HG02763 (cell line): Measurements from ENCODE around the gene GPC5.
A peak's percentile ranks its signal among the peaks of the same experiment; 100 is the strongest.
"Not testable (repeated sequence)": the region's sequence is repeated elsewhere in the genome, so short reads cannot be mapped to it uniquely, and the experiment has no call there.

Experiments used
- ATAC-seq: cut with Tn5 transposase; IDR thresholded peaks from one replicate; pipeline ENCODE4 v1.9.1; 2021; ENCODE audit warnings: mild to moderate bottlenecking, moderate library complexity; ENCODE audit not compliant: unreplicated experiment

Gene GPC5

DNA sequence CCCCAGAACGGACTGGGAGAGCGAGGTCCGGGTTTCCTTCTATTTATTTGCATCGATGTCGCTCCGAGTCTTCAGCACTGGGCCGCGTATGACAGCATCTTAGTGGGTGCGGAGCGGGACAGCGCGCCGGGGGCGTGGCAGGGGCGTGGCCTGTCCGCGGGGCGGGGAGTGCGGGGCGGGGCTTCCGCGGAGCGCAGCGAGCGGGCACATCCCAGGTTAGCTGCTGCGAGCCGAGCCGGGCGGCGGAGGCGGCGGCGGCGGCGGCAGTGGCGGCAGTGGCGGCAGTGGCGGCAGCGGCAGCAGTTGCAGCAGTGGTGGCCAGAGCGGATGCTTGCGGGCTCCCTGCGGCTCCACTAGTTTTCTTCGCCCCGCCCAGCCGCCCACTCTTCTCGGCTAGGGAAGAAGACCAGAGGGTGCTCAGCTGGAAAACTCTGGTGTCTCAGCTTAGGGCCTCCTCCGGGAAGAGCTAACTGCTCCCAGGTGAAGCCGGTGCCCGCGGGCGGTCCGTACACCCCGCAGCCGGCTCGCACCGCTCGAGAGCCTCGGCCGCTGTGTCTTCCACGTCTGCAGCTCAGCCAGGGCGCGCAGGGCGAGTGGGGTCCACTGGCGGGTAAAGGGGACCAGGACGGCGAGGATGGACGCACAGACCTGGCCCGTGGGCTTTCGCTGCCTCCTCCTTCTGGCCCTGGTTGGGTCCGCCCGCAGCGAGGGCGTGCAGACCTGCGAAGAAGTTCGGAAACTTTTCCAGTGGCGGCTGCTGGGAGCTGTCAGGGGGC, at the start of gene GPC5:
Gene GPC5 (plus strand): TSS at position 209 of the 776 bp plus-strand sequence.
- peak; percentile 95 for ATAC-seq

DNA sequence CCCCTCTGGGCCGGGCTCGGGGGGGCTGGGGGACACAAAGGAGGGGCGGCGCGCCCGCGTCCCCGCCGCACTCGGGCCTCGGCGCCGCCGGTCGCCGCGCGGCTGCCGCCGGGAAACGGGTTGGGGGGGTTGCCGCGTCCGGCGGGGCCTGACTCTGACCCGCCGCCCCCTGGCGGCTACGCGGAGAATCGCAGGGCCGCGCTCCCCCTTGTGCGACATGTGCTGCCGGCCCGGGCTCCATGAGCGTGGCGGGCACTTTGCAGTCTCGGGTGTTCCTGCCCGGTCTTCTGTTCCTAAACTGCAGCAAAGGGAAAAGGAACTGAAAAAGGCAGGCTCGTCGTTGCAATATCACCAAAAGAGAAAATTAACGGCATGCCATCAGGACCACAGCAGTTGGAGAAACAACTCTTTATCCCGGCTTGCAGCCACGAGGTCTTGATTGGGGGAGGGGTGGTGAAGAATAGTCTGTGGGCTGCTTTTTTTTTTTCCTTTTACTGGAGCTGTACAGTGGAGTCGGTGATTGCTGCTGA, 49.5 kb upstream of the GPC5 start:
- ATAC-seq, result peak; percentile 45

DNA sequence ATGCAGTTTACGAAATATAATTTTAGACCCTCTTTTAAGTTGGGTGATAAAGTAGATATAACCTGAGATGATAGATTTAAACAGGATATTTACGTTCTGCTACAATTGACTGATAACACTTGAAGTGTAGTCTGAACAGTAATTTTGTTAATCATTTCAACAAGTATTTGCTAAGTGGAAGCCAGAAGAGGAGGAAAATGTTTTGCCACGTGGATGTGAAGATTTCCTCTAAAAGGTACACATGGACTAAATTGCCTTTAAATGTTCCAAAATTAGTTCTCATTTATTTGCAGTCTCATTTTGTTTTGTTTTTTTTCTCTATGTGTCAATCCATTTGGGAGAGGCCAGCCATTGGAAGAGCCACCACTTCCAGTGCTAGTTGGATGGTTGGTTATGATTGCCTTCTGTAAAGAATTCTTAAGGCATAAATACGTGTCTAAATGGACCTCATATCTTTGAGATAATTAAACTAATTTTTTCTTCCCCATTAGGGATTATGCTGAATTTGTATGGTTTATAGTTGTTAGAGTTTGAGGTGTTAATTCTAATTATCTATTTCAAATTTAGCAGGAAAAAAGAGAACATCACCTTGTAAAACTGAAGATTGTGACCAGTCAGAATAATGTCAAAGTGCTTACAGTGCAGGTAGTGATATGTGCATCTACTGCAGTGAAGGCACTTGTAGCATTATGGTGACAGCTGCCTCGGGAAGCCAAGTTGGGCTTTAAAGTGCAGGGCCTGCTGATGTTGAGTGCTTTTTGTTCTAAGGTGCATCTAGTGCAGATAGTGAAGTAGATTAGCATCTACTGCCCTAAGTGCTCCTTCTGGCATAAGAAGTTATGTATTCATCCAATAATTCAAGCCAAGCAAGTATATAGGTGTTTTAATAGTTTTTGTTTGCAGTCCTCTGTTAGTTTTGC, 48.2 kb upstream of the GPC5 start:
- ATAC-seq, result no peak

DNA sequence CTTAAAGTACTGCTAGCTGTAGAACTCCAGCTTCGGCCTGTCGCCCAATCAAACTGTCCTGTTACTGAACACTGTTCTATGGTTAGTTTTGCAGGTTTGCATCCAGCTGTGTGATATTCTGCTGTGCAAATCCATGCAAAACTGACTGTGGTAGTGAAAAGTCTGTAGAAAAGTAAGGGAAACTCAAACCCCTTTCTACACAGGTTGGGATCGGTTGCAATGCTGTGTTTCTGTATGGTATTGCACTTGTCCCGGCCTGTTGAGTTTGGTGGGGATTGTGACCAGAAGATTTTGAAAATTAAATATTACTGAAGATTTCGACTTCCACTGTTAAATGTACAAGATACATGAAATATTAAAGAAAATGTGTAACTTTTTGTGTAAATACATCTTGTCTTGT, 47.3 kb upstream of the GPC5 start:
- no peak for ATAC-seq

DNA sequence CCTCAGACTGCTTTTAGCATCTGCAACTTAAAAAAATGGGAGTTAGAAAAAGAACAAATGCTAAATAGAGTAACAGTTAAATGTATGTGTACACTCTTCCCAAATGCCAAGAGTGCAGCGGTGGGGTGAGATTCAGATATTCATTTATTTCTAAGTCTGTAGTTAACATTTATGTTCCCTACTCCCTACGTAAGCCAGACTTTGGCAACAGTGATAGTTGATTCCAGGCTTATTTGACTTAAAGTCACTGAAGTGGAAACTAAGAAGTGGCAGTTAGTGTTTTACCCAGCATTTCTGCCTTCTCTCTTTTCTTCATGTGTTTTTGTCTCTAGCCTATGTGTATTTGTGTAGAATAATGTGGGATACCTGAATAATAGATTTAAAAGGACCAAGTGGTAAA, 46.4 kb upstream of the GPC5 start:
- ATAC-seq, result no peak

DNA sequence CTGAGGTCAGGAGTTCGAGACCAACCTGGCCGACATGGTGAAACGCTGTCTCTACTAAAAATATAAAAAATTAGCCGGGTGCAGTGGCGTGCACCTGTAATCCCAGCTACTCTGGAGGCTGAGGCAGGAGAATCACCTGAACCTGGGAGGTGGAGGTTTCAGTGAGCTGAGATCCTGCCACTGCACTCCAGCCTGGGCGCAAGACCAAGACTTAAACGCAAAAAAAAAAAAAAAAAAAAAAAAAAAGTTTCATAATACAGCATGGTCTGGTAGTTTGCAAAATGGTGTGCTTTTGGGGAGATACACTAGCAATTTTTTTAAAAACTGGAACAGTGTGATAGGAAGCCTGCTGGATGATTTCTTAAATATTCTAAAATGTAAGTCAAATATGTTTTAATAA, 45.5 kb upstream of the GPC5 start:
- not testable (repeated sequence) for ATAC-seq

DNA sequence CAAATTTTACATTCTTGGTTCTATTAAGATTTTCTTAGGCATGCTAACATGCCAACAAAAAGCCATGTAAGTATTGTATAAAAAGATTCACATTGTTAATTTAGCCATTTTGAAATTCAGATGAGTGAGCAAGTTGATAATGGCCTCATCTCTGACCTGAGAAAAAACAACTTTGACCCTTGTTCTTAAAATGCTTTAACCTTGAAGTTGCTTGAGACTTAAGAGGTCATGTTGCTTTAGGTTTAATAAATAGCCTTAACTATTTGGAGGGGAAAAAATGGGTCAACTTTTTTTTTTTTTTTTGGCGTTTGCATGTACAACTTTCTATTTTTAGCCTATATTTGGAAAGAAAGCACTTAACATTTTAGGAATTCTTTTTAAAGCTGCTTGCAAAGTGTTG, 44.9 kb upstream of the GPC5 start:
- ATAC-seq, result no peak

DNA sequence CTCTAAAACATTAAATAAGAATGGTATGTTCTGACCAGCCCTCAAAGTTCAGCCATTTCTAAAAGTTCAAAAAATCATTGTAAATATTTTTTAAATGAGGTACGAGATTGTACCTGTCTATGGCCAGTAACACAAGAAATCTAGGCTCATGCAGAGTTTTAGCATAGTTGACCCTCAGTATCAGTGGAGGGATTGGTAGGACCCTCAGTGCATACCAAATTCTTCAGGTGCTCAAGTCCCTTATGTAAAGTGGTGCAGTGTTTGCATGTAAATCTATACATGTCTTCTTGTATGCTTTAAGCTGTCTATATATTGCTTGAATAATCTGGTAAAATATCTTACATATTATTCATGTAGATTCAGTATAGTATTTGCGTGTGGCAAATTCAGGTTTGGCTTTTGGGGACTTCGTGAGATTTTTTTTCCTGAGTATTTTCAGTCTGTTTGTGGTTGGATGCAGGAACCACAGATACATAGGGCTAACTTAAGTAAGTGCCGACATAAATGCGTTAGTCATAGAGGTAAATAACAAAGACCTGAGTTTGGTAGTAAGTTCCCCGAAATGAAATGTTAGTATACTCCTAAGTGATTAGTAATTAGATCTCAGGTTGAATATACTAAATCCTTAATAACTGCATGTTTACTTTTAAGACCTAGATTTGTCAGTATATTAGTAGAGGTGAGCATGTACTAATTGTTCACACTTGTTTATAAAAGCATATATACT, 43.2 kb upstream of the GPC5 start:
- ATAC-seq, result no peak

DNA sequence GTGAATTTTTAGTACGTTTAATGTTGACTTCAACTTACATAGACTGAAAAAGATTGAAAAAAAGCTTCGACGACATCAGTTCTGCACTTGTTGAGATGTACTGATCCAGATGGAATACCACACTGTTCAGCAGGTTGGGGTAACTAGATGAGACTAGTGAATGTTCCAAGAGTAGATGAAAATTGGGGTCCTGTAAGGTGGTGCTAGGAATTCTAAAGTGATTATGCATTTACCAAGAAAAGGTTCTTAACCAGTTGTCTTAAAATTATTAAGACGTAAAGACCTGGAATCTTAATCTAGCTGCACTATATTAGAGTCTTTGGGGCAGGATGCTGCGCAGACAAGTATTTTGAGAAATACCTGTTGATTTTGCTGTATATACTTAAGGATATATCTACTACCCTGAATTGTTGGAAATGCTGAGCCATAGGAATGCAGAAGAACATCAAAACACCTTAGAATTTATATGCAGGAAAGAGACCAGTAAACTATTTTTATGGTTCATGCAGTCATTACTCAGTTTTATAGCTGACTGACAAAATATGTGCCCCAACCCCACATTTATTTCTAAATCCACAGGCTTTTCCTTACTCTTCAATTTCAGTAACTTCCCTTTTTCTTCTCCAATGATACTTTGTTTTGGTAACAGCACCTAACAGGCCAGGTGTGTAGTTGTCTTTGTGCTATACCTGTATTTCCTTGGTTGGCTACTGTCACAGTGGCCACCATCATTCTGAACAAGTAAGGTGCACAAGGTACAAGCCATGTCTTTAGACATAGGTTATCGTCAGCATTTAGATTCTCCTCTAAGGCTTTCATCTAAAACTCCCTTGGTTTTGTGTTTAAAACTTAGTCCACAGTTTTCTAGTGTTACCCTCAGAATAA, 42.4 kb upstream of the GPC5 start:
- ATAC-seq, result no peak

DNA sequence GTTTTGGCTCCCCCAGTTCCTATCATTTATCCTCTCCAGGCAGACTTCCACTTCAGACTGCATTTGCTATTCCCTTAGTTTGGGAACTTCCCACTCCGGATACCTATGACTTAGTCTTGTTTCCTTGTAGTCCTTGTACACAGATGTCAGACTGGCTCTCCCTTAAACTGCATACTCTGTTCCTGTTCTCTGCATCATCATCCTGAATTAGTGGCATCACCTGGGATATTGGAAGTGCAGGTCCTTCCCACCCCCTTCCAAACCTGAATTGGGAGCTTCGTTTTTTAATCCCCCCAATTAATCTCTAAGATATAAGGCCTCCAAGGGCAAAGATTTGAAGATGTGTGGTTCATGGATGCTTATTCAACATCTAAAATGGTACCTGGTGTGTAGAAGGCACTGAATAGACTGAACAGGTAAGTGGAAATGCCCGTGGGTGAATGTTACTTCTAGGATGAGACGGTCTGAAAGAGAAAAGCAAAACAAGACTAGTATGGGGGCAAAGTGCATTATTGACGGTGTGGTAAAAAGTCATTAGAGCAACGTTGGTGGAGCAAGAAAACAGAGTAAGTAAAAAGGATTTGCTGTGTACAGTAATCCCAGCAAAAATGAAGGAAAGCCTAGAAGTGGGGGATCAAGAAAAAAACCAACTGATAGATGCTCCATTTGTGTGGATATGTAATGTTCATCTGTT, 41.4 kb upstream of the GPC5 start:
- no peak for ATAC-seq

DNA sequence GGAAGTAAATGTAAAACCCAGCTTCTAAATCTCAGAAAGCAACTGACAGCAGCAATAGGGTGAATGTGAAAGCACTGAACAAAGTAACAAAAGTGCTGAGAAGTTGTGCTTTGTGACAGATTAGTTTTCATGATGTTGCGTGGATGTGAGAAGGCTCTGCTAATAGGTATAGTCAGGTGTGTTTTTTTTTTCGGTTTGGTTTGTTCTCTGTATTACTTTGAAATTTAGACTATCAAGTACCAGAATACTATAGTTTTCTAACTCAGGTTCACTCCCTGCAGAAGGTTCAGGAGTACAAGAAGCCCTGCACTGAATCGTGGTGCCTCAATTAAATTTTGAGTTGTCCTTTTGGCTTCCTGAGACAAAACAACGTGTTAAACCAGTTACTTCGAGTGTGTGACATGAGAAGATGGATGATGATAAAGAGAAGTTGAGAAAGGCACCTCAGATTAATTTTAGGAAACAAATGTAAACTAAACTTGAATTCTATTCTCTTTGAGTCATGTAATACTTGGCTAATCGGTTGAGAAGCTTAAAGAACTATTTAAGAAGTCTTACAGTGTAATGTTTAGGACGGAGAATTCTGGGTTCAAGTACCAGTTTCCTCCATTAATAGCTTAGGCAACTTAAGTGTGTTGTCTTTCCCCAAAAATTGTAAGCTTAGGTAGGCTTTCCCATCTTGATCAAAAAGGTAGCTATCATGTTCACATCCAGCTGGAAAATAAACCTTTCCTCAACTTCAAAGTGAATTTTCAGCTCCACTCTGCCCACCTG, 40.6 kb upstream of the GPC5 start:
- no peak for ATAC-seq

DNA sequence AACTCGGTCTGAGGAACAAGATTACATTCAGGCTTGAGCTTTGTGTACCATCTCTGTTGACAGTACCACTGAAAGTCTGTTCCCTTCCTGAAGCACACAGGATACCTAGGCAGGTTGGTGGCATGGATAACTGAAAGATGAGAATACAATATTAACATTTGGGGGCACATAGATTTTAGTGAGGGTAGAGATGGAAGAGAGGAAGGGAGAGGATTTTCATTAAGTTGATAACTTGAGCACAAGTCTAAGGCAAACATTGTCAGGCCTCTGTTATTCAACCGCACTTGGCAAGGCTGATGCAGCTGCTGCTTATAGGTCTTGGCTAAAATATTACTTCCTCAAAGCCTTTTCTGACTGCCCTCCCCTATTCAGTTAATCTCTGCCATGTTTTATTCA, 40.0 kb upstream of the GPC5 start:
- ATAC-seq, result no peak

DNA sequence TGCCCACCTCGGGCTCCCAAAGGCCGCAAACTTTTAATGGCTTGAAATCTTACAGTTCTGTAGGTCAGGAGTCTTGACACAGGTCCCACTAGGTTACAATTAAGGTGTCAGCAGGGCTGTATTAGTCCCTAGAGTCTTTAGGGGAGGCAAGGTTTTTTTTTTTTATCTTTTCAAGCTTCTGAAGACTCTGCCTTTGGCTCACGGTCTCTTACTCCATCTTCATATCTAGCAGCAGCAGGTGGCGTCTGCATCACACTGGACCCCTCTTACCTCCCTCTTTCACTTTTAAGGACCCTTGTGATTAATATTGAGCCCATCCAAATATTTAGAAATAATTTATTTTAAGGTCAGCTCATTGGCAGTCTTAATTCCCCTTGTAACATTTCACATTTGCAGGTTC, 39.3 kb upstream of the GPC5 start:
- ATAC-seq, result no peak

DNA sequence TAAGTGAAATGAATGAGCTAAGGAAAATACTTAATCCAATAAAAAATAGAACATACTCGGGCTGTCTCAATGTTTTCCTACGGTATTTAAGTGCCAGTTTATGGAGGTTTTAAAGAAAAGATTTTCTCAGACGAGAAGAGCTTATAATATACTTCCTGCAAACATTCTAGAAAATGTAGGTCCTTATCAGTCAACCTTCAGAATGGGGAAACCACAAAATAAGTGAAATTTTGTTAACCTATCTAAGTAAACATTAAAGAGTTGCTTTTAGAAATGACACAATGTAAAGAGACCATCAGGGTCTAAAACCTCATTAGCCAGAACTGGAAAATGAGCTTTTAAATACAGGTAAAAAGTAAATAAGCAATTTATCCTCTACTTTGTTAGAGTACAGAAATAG, 38.8 kb upstream of the GPC5 start:
- ATAC-seq, result no peak

DNA sequence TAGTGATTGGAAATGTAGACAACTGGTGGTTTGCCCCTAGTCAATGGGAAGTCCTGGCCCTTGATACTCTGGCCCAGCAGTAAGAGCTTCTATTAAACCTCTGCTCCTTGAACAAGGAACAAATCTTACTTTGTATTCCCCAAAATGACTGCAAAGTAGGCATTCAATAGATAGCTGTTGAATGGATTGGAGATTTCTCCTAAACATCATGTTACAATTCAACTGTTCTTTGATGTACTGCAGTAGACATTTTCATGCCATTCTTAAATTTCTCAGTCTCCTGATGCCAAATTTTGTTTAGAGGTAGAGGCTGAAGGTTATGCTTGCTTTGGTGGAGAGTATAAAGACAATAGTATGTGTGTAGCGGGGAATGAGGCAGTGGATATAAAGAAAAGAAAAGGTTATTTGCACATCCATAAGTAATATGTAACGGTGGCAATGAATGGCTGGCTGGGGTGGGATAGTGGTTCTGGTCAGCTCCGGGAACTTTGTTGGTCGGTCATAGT, 38.1 kb upstream of the GPC5 start:
- ATAC-seq, result no peak

DNA sequence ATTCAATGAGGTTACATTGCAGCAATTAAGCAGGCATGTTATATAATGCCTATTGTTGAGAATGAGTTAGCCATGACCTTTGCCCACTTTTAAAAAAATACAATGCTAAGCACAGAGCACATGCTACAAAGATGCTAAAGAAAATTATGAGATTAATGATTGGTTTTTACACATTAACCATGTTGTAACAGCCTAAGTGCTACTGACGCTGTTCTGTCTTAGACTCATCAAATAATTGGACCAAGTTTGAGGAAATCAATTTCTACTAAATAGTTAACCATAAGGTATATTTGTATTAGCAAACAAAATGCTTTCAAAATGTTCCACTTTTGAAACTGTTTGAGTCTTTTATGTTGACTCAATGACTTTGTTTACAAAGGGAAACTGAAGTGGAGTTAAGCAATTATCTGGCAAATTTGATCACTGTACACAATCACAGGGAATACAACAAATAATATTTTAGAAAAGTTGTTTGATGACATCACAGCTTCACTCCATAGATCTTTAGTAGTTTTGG, 36.6 kb upstream of the GPC5 start:
- ATAC-seq, result no peak

DNA sequence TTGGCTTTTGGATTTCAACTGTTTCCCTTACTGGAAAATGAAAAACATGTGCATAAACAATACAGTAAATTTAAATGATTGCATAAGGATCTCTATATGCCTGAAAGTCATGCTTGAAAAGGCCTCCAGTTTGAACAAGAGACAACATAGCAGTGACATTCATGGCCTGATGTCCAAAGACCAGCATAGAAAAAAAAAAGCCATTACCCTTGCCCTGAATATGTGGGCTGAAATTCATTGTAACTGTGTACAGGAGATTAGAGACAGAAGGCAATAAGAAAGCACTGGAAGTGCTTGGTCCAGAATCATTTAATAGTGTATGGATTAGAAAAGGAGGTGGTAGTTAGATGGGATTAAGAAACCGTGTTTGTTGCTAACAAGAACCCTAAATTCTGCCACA, 35.5 kb upstream of the GPC5 start:
- no peak for ATAC-seq

DNA sequence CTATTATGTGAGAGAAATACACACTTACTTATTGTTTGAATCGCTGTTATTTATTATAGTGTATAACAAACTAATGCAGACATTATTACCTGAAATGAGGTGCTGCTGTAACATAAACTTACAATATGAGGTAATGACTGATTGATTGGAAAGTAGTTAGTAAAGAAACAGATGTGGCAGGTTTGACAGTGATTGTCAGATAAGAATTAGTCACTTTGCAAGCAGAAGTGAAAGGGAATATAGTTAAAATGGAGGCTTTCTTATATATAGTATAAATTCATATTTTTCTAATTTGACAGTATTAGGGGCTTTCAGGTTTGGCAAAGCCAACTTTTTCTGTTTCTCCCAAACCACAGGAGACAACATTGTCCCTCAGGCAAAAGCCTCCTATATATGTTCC, 30.3 kb upstream of the GPC5 start:
- no peak for ATAC-seq
